HAP-1 (cell line): ENCODE results near the gene ENTREP1.
"Not testable (repeated sequence)": the region's sequence is repeated elsewhere in the genome, so short reads cannot be mapped to it uniquely, and the experiment has no call there.

Experiments
- DNase-seq, 2 experiments: peaks; one replicate each; pipeline ENCODE4 v3.0.0-alpha.2; 2016 to 2020; ENCODE audit warnings: low spot score in 2 of 2
- H3K27me3 ChIP-seq: fragments of 250-450 bp; sonication (Bioruptor Pico); 2 replicates; pipeline ENCODE4 v1.5.1; 2020; ENCODE audit warnings: low read depth, mild to moderate bottlenecking, moderate library complexity
- H3K36me3 ChIP-seq: fragments of 250-450 bp; sonication (Bioruptor Pico); replicated peaks from 2 replicates; pipeline ENCODE4 v1.5.1; 2020; ENCODE audit warnings: mild to moderate bottlenecking
- H3K4me1 ChIP-seq: fragments of 250-450 bp; sonication (Bioruptor Pico); 2 replicates; pipeline ENCODE4 v1.5.1; 2020; ENCODE audit warnings: mild to moderate bottlenecking
- H3K4me3 ChIP-seq: fragments of 250-450 bp; sonication (Bioruptor Pico); 2 replicates; pipeline ENCODE4 v1.5.1; 2020; ENCODE audit warnings: mild to moderate bottlenecking, moderate library complexity
- H3K9me3 ChIP-seq: fragments of 250-450 bp; sonication (Bioruptor Pico); 2 replicates; pipeline ENCODE4 v1.5.1; 2020; ENCODE audit warnings: mild to moderate bottlenecking, moderate library complexity
- in situ Hi-C: fragments of 300-500 bp; cut with MboI; formaldehyde crosslinking; loops from 3 replicates; pipeline ENCODE4 v1.14.3; 2020; ENCODE audit warnings: low sequenced_read_pairs, inconsistent platforms, mixed read lengths

The ENTREP1 gene

GRCh38 chr9:69389437-69389995 is 64.5 kb downstream of the ENTREP1 start:
- in situ Hi-C loops, result no loop called here
- Histone ChIP-seq H3K4me3 (no peak overlapping the region), H3K27me3 (no peaks in the 10 kb centered on the region), H3K9me3 (no peaks in the 10 kb centered on the region), H3K4me1 (no peaks in the 10 kb centered on the region), H3K36me3 (no peaks in the 10 kb centered on the region)
- no peak for DNase-seq

- no peaks in the 10 kb centered on the region for H3K9me3 ChIP-seq
- no peaks in the 10 kb centered on the region for H3K36me3 ChIP-seq
- DNase-seq, result no peak
- no peaks in the 10 kb centered on the region for H3K4me1 ChIP-seq
- in situ Hi-C loops, result no loop called here
- H3K4me3 ChIP-seq, result no peak overlapping the region
- no peaks in the 10 kb centered on the region for H3K27me3 ChIP-seq
Observed at GRCh38 chr9:69391487-69391886, 66.5 kb downstream of the ENTREP1 start.

- no peaks in the 10 kb centered on the region for H3K9me3 ChIP-seq
- no peaks in the 10 kb centered on the region for H3K36me3 ChIP-seq
- in situ Hi-C loops, result no loop called here
- no peaks in the 10 kb centered on the region for H3K4me1 ChIP-seq
- DNase-seq, result no peak
- H3K4me3 ChIP-seq, result no peak overlapping the region
- H3K27me3 ChIP-seq, result no peaks in the 10 kb centered on the region
Observed at GRCh38 chr9:69391946-69392345, 66.9 kb downstream of the ENTREP1 start.

GRCh38 chr9:69392826-69393225 is 67.8 kb downstream of the ENTREP1 start:
- in situ Hi-C loops, result no loop called here
- H3K9me3 ChIP-seq, result no peaks in the 10 kb centered on the region
- H3K36me3 ChIP-seq, result no peaks in the 10 kb centered on the region
- no peaks in the 10 kb centered on the region for H3K4me1 ChIP-seq
- DNase-seq, result no peak
- H3K27me3 ChIP-seq, result no peaks in the 10 kb centered on the region
- H3K4me3 ChIP-seq, result no peak overlapping the region

GRCh38 chr9:69393425-69393824 is 68.4 kb downstream of the ENTREP1 start:
- no peaks in the 10 kb centered on the region for H3K27me3 ChIP-seq
- no peak for DNase-seq
- no peaks in the 10 kb centered on the region for H3K9me3 ChIP-seq
- no peak overlapping the region for H3K4me3 ChIP-seq
- H3K36me3 ChIP-seq, result no peaks in the 10 kb centered on the region
- H3K4me1 ChIP-seq, result no peaks in the 10 kb centered on the region
- in situ Hi-C loops, result no loop called here

GRCh38 chr9:69395718-69396117 is 70.7 kb downstream of the ENTREP1 start:
- no peaks in the 10 kb centered on the region for H3K9me3 ChIP-seq
- no peak overlapping the region for H3K4me3 ChIP-seq
- in situ Hi-C loops, result no loop called here
- no peaks in the 10 kb centered on the region for H3K4me1 ChIP-seq
- no peak for DNase-seq
- no peaks in the 10 kb centered on the region for H3K36me3 ChIP-seq
- H3K27me3 ChIP-seq, result no peaks in the 10 kb centered on the region

- in situ Hi-C loops, result no loop called here
- H3K9me3 ChIP-seq, result no peaks in the 10 kb centered on the region
- no peak for DNase-seq
- no peaks in the 10 kb centered on the region for H3K4me1 ChIP-seq
- H3K36me3 ChIP-seq, result no peaks in the 10 kb centered on the region
- no peak overlapping the region for H3K4me3 ChIP-seq
- H3K27me3 ChIP-seq, result no peaks in the 10 kb centered on the region
Observed at GRCh38 chr9:69396759-69397158, 71.7 kb downstream of the ENTREP1 start.

- no peak for DNase-seq
- H3K36me3 ChIP-seq, result no peaks in the 10 kb centered on the region
- no peaks in the 10 kb centered on the region for H3K9me3 ChIP-seq
- in situ Hi-C loops, result no loop called here
- no peaks in the 10 kb centered on the region for H3K27me3 ChIP-seq
- H3K4me1 ChIP-seq, result no peaks in the 10 kb centered on the region
- H3K4me3 ChIP-seq, result no peak overlapping the region
Observed at GRCh38 chr9:69397384-69398214, 72.6 kb downstream of the ENTREP1 start.

GRCh38 chr9:69400470-69400869 is 75.5 kb downstream of the ENTREP1 start:
- no peak overlapping the region for H3K4me3 ChIP-seq
- no peaks in the 10 kb centered on the region for H3K4me1 ChIP-seq
- in situ Hi-C loops, result no loop called here
- DNase-seq, result no peak
- no peaks in the 10 kb centered on the region for H3K36me3 ChIP-seq
- no peaks in the 10 kb centered on the region for H3K9me3 ChIP-seq
- H3K27me3 ChIP-seq, result no peaks in the 10 kb centered on the region

GRCh38 chr9:69409936-69410335 is 84.9 kb downstream of the ENTREP1 start:
- H3K4me3 ChIP-seq, H3K9me3 ChIP-seq, H3K4me1 ChIP-seq, in situ Hi-C loops, H3K36me3 ChIP-seq, H3K27me3 ChIP-seq, DNase-seq: not testable (repeated sequence)

GRCh38 chr9:69411246-69411645 is 86.2 kb downstream of the ENTREP1 start:
- no peaks in the 10 kb centered on the region for H3K9me3 ChIP-seq
- no peaks in the 10 kb centered on the region for H3K4me1 ChIP-seq
- H3K27me3 ChIP-seq, result no peaks in the 10 kb centered on the region
- no peaks in the 10 kb centered on the region for H3K36me3 ChIP-seq
- in situ Hi-C loops, result no loop called here
- no peak for DNase-seq
- no peak overlapping the region for H3K4me3 ChIP-seq

GRCh38 chr9:69411931-69412740 is 87.1 kb downstream of the ENTREP1 start:
- in situ Hi-C loops, result no loop called here
- no peaks in the 10 kb centered on the region for H3K4me1 ChIP-seq

GRCh38 chr9:69412741-69413150 is 87.7 kb downstream of the ENTREP1 start:
- no peaks in the 10 kb centered on the region for H3K9me3 ChIP-seq
- peak; percentile 41 to 83 for DNase-seq
- no peaks in the 10 kb centered on the region for H3K27me3 ChIP-seq
- no peak overlapping the region for H3K4me3 ChIP-seq
- in situ Hi-C loops, result no loop called here
- no peaks in the 10 kb centered on the region for H3K4me1 ChIP-seq
- no peaks in the 10 kb centered on the region for H3K36me3 ChIP-seq

More at GRCh38 chr9:69411931-69412740, 87.1 kb downstream of the ENTREP1 start:
- Histone ChIP-seq H3K4me3 (no peak overlapping the region), H3K36me3 (no peaks in the 10 kb centered on the region), H3K9me3 (no peaks in the 10 kb centered on the region), H3K27me3 (no peaks in the 10 kb centered on the region)
- no peak for DNase-seq
